AG04450 (cell line): ENCODE measurements around the gene CCSAP. TPM values are rescaled to one million over a fixed set of nuclear protein-coding genes. Genes with fewer than 3 reads are reported as not detected.
"Not testable (repeated sequence)": the region's sequence is repeated elsewhere in the genome, so short reads cannot be mapped to it uniquely, and the experiment has no call there.

Source experiments
- CTCF ChIA-PET: fragments of 300-600, 350-600 bp; formaldehyde crosslinking; extraction: SDS; loops from one replicate; lab custom pipeline; 2022; ENCODE audit warnings: antibody characterized with exemption, inconsistent platforms; lab: Charles Lee
- POLR2A ChIA-PET: fragments of 350-600 bp; formaldehyde crosslinking; extraction: SDS; loops from one replicate; lab custom pipeline; 2021; ENCODE audit warnings: antibody characterized with exemption, inconsistent platforms; lab: Yijun Ruan, JAX
- DNase-seq: peaks from one replicate; pipeline ENCODE4 v3.0.0-alpha.2; 2011; ENCODE audit warnings: low read depth, low spot score
- H3K27ac ChIP-seq: one replicate; pipeline ENCODE4 v1.5.1; 2012; ENCODE audit warnings: low read depth, low read length, control low read depth
- H3K27me3 ChIP-seq: one replicate; pipeline ENCODE4 v1.6.0; 2012; ENCODE audit warnings: low read length; ENCODE audit not compliant: control insufficient read depth, insufficient read depth
- H3K4me3 ChIP-seq: 2 replicates; pipeline ENCODE4 v1.5.1; 2011; ENCODE audit warnings: mild to moderate bottlenecking, low read depth, low read length, control low read depth
- H3K9me3 ChIP-seq: 2 replicates; pipeline ENCODE4 v1.5.1; 2012; ENCODE audit warnings: low read length; ENCODE audit not compliant: control insufficient read depth, insufficient read depth
- CTCF ChIP-seq: IDR thresholded peaks from 2 replicates; pipeline ENCODE4 v1.5.1; 2011; ENCODE audit warnings: low read depth, low read length, control low read depth, inconsistent platforms
- polyA plus RNA-seq: library from polyadenylated mRNA; depleted of rRNA; stranded (reverse); fragments of >200 nt; gene quantifications from 2 replicates; pipeline ENCODE4 v1.2.3, GENCODE V29; 2011

The CCSAP gene
- polyA plus RNA-seq, 1 experiment, result 4.3 TPM

- ChIA-PET CTCF (no interaction called here), POLR2A (no interaction called here)
- no peaks in the 10 kb centered on the region for H3K27me3 ChIP-seq
- no peak for TF ChIP-seq CTCF
- no peak overlapping the region for H3K4me3 ChIP-seq
- no peak overlapping the region for H3K27ac ChIP-seq
- DNase-seq, result no peak
- H3K9me3 ChIP-seq, result 0 out of 2 replicates have a peak, but pooled peaks cover 2% of the 10 kb centered on the region
Measured at GRCh38 chr1:229328598-229329362, 14.1 kb downstream of the CCSAP start.

- H3K4me3 ChIP-seq, H3K27ac ChIP-seq, CTCF ChIA-PET, H3K9me3 ChIP-seq, H3K27me3 ChIP-seq, POLR2A ChIA-PET, DNase-seq: not testable (repeated sequence)
Measured at GRCh38 chr1:229327765-229328164, 15.1 kb downstream of the CCSAP start.

- no peak for DNase-seq
- Histone ChIP-seq H3K9me3 (no peaks in the 10 kb centered on the region), H3K27ac (no peak overlapping the region), H3K27me3 (no peaks in the 10 kb centered on the region), H3K4me3 (no peak overlapping the region)
- CTCF ChIA-PET, result interaction anchor here (1.0 kb wide), 1 partner anchor 232 kb away, joined by 3 read pairs; the partner anchor contains the start of gene ABCB10
- no peak for TF ChIP-seq CTCF
- POLR2A ChIA-PET, result no interaction called here
Measured at GRCh38 chr1:229326601-229327000, 16.2 kb downstream of the CCSAP start.

- CTCF ChIA-PET, result interaction anchor here (0.7 to 1.6 kb wide), 5 partner anchors 13 to 233 kb away, joined by 3 to 8 read pairs (median 4); partner anchors contain the start of gene ABCB10
- no peak for DNase-seq
- Histone ChIP-seq H3K27ac (peak overlapping the region; percentile 25), H3K4me3 (peak overlapping the region; percentile 31; the same call in 1 of the 2 replicates), H3K9me3 (no peaks in the 10 kb centered on the region), H3K27me3 (no peaks in the 10 kb centered on the region)
- TF ChIP-seq CTCF, result no peak
- POLR2A ChIA-PET, result no interaction called here
Measured at GRCh38 chr1:229325853-229326487, 16.9 kb downstream of the CCSAP start.

GRCh38 chr1:229325401-229325800 lies 17.4 kb downstream of the CCSAP start:
- ChIA-PET POLR2A (no interaction called here), CTCF (interaction anchor here (0.7 to 1.6 kb wide), 5 partner anchors 14 to 233 kb away, joined by 3 to 8 read pairs (median 4); partner anchors contain the start of gene ABCB10)
- H3K27ac ChIP-seq, result peak overlapping the region; percentile 42
- H3K27me3 ChIP-seq, result no peaks in the 10 kb centered on the region
- no peak overlapping the region for H3K4me3 ChIP-seq
- TF ChIP-seq CTCF, result no peak
- no peaks in the 10 kb centered on the region for H3K9me3 ChIP-seq
- no peak for DNase-seq
